OCI-M2 (cell line): ENCODE results near the gene CEP170.
A peak's percentile ranks its signal among the peaks of the same experiment; 100 is the strongest.

Experiments
- DNase-seq: peaks from one replicate; lab custom pipeline; 2025; ENCODE audit not compliant: unreplicated experiment; lab: John Stamatoyannopoulos, UW

CEP170 gene

GRCh38 chr1:243268751-243269460, 13.8 kb upstream of the CEP170 start:
- DNase-seq: no peak

- no peak for DNase-seq
Observed at GRCh38 chr1:243267914-243268653, 13.0 kb upstream of the CEP170 start.

GRCh38 chr1:243267471-243267880, 12.4 kb upstream of the CEP170 start:
- no peak for DNase-seq

GRCh38 chr1:243266231-243266630, 11.2 kb upstream of the CEP170 start:
- DNase-seq: no peak

- no peak for DNase-seq
Observed at GRCh38 chr1:243264717-243265116, 9.6 kb upstream of the CEP170 start.

GRCh38 chr1:243261390-243261789, 6.3 kb upstream of the CEP170 start:
- no peak for DNase-seq

GRCh38 chr1:243260221-243260880, 5.3 kb upstream of the CEP170 start:
- DNase-seq: no peak

GRCh38 chr1:243258731-243259130, 3.6 kb upstream of the CEP170 start:
- no peak for DNase-seq

GRCh38 chr1:243257189-243257588, 2.1 kb upstream of the CEP170 start:
- DNase-seq: no peak

GRCh38 chr1:243256590-243256989, 1.5 kb upstream of the CEP170 start:
- DNase-seq: no peak

- peak; percentile 66 for DNase-seq
Observed at GRCh38 chr1:243255791-243256512, 871 bp upstream of the CEP170 start, which contains the start of gene SDCCAG8. SDCCAG8 (plus strand) TSS chr1:243256041; CDS start chr1:243256174, 133 bp downstream.

- DNase-seq: no peak
Observed at GRCh38 chr1:243254233-243254926, 701 bp downstream of the CEP170 start.

- DNase-seq: no peak
Observed at GRCh38 chr1:243253926-243254232, 1.2 kb downstream of the CEP170 start.

GRCh38 chr1:243253211-243253925, 1.7 kb downstream of the CEP170 start:
- DNase-seq: no peak

GRCh38 chr1:243251539-243251938, 3.5 kb downstream of the CEP170 start:
- DNase-seq: no peak

GRCh38 chr1:243250102-243250501, 5.0 kb downstream of the CEP170 start:
- DNase-seq: no peak

GRCh38 chr1:243249214-243249613, 5.9 kb downstream of the CEP170 start:
- DNase-seq: no peak

GRCh38 chr1:243247901-243248300, 7.2 kb downstream of the CEP170 start:
- no peak for DNase-seq

GRCh38 chr1:243246916-243247315, 8.2 kb downstream of the CEP170 start:
- no peak for DNase-seq

- no peak for DNase-seq
Observed at GRCh38 chr1:243244432-243244841, 10.6 kb downstream of the CEP170 start.
